ENCODE measurements around the gene ADAMTS7.
"Not testable (repeated sequence)": the region's sequence is repeated elsewhere in the genome, so short reads cannot be mapped to it uniquely, and the experiment has no call there.

The ADAMTS7 gene

DNA sequence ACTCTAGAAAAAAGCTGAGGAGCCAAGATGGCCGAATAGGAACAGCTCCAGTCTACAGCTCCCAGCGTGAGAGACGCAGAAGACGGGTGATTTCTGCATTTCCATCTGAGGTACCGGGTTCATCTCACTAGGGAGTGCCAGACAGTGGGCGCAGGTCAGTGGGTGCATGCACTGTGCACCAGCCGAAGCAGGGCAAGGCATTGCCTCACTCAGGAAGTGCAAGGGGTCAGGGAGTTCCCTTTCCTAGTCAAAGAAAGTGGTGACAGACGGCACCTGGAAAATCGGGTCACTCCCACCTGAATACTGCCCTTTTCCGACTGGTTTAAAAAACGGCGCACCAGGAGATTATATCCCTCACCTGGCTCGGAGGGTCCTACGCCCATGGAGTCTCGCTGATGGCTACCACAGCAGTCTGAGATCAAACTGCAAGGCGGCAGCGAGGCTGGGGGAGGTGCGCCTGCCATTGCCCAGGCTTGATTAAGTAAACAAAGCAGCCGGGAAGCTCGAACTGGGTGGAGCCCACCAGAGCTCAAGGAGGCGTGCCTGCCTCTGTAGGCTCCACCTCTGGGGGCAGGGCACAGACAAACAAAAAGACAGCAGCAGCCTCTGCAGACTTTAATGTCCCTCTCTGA lies 91.3 kb downstream of the ADAMTS7 start:
- not testable (repeated sequence) for H3K36me3 Mint-ChIP-seq; H3K27ac Mint-ChIP-seq; H3K4me3 Mint-ChIP-seq; ATAC-seq; DNase-seq (ENCODE audit: low spot score in 2 of 2); H3K9me3 Mint-ChIP-seq; H3K4me1 Mint-ChIP-seq

- ATAC-seq = no peak
- Mint-ChIP-seq H3K27ac (no peak overlapping the region), H3K36me3 (no peaks in the 10 kb centered on the region), H3K4me3 (no peak overlapping the region), H3K4me1 (no peaks in the 10 kb centered on the region), H3K9me3 (no peaks in the 10 kb centered on the region)
- no peak for DNase-seq (ENCODE audit: low spot score in 2 of 2)
Observed at GRCh38 chr15:78718837-78719236, 92.4 kb downstream of the ADAMTS7 start.

GRCh38 chr15:78717956-78718656 lies 93.2 kb downstream of the ADAMTS7 start:
- Mint-ChIP-seq H3K27ac (no peak overlapping the region), H3K4me1 (no peaks in the 10 kb centered on the region), H3K36me3 (no peaks in the 10 kb centered on the region), H3K4me3 (no peak overlapping the region), H3K9me3 (no peaks in the 10 kb centered on the region)
- DNase-seq (ENCODE audit: low spot score in 2 of 2) = no peak
- ATAC-seq = no peak

DNA sequence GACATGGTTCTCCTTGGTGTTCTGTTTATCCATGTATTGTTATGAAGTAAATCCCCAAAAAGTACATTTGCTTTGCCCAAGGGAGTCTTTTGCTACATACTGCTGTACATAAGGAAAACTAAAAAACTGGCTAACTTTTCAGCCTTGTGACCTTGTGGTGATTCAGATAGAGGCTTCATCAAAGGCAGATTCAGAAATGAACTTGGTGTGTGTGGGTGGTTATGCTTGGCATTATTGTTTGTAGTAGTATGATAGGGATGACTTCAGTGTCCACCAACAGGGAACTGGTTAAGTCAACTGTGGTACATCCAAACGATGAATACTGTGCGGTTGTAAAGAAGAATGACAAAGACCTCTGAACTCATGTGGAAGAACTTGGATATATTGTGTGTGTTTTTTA lies 94.6 kb downstream of the ADAMTS7 start:
- Mint-ChIP-seq H3K4me1 (no peaks in the 10 kb centered on the region), H3K4me3 (no peak overlapping the region), H3K27ac (no peak overlapping the region), H3K9me3 (no peaks in the 10 kb centered on the region), H3K36me3 (no peaks in the 10 kb centered on the region)
- no peak for ATAC-seq
- DNase-seq (ENCODE audit: low spot score in 2 of 2) = no peak

- no peak for DNase-seq (ENCODE audit: low spot score in 2 of 2)
- ATAC-seq = peak; percentile 62
Observed at GRCh38 chr15:78715930-78716329, 95.3 kb downstream of the ADAMTS7 start.

DNA sequence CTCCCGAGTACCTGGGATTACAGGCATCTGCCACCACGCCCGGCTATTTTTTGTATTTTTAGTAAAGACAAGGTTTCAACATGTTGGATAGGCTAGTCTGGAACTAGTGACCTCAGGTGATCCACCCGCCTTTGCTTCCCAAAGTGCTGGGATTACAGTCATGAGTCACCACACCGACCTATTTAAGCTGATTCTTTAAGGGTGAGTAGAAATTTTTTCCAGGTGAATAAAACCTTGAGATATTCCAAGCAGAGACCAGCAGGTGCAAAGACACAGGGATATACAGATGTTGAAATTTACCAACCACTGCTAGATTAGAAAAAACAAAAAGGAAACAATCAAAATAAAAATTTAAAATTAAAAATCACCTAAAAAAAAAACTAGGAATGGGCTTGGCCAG lies 95.8 kb downstream of the ADAMTS7 start:
- DNase-seq (ENCODE audit: low spot score in 2 of 2) (no peak), ATAC-seq (no peak)
- no peaks in the 10 kb centered on the region for H3K4me1 Mint-ChIP-seq
- no peak overlapping the region for H3K4me3 Mint-ChIP-seq
- H3K9me3 Mint-ChIP-seq = no peaks in the 10 kb centered on the region
- no peaks in the 10 kb centered on the region for H3K36me3 Mint-ChIP-seq
- no peak overlapping the region for H3K27ac Mint-ChIP-seq

More at GRCh38 chr15:78715930-78716329, 95.3 kb downstream of the ADAMTS7 start:
- Mint-ChIP-seq H3K36me3 (no peaks in the 10 kb centered on the region), H3K4me3 (no peak overlapping the region), H3K4me1 (no peaks in the 10 kb centered on the region), H3K27ac (no peak overlapping the region), H3K9me3 (no peaks in the 10 kb centered on the region)

DNA sequence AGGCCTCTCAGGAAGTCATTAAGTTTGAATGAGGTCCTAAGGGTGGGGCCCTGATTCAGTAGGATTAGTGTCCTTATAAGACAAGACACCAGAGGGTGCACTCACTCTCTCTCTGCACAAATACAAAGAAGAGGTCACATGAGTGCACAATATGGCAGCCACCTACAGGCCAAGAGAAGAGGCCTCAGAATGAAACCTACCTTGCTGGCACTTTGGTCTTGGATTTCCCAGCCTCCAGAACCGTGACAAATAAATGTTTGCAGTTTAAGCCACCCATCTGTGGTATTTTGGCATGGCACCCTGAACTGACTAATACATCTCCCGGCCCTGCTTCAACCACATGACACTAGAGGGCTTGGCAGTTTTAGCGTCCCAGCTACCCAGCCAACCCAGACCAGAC lies 96.4 kb downstream of the ADAMTS7 start:
- ATAC-seq (peak; percentile 61), DNase-seq (ENCODE audit: low spot score in 2 of 2) (peak in 1 of 2 donors; percentile 43)
- Mint-ChIP-seq H3K27ac (no peak overlapping the region), H3K4me1 (no peaks in the 10 kb centered on the region), H3K9me3 (no peaks in the 10 kb centered on the region), H3K4me3 (no peak overlapping the region), H3K36me3 (no peaks in the 10 kb centered on the region)

DNA sequence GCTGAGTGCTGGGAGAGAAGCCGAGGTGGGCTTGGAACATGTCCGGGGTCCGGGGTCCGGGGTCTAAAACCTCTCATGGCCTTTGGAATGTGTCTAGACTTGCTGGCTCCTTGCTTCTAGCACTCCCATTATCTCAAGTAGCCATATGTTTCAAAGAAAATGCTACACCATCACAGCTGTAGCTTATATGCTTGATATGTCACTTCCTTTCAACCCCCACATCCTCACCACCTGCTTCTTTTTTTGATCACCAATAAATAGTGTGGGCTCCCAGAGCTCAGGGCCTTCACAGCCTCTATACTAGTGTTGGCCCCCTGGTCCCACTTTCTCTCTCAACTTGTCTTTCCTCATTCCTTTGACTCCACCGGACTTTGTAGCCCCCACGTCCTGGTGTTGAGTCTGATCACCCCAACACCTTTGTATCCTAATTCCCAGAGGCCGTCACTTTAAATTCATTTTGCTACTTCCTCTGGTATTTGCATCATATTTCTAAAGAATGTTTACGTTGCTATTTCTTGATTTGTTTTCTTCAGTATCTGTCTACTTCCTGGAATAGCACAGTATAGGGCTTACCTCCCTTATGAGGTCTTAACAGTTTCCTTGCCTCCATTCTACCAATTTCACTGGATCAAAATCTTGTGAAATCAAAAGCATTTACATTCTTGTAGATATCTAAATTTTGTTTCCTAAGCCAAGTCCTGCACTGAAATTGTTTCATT lies 98.3 kb downstream of the ADAMTS7 start:
- Mint-ChIP-seq H3K4me3 (no peak overlapping the region), H3K27ac (no peak overlapping the region), H3K4me1 (no peaks in the 10 kb centered on the region), H3K9me3 (no peaks in the 10 kb centered on the region), H3K36me3 (no peaks in the 10 kb centered on the region)
- DNase-seq (ENCODE audit: low spot score in 2 of 2) (peak in 1 of 2 donors; percentile 42), ATAC-seq (no peak)

GRCh38 chr15:78711638-78712037 lies 99.6 kb downstream of the ADAMTS7 start:
- DNase-seq (ENCODE audit: low spot score in 2 of 2) = no peak
- Mint-ChIP-seq H3K36me3 (no peaks in the 10 kb centered on the region), H3K27ac (no peak overlapping the region), H3K9me3 (no peaks in the 10 kb centered on the region), H3K4me1 (no peaks in the 10 kb centered on the region), H3K4me3 (no peak overlapping the region)
- ATAC-seq = no peak

DNA sequence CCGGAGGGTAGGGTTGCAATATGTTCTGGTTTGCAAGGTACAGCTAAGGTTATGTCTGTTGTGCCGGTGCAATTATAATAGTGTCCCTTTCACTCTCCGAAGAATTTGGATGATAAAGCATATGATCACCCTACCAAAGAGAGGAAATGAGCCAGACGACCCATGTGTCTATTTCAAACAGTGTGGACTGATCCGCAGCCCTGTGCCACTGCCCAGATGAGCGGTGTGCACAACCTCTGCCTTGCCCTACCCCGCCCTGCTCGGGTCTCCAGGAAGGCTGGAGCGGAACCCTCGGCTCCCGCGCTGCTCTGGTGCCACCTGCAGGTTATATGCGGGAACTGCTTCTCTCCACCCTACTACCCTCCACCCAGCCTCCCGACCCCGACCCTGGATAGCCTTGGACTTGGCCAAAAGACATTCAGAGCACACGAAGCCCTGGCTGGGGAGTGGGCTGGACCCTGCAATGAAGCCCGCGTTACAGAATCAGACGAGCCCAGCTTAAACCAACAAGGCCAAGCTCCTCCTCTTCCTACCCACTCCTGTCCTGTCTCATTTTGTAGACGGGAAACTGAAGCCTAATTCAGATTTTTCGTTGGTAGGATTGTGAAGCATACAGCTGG lies 101.9 kb downstream of the ADAMTS7 start:
- DNase-seq (ENCODE audit: low spot score in 2 of 2) = peak; percentile 59 to 82
- Mint-ChIP-seq H3K4me1 (no peaks in the 10 kb centered on the region), H3K27ac (no peak overlapping the region), H3K9me3 (no peaks in the 10 kb centered on the region), H3K4me3 (no peak overlapping the region), H3K36me3 (no peaks in the 10 kb centered on the region)
- peak; percentile 95 for ATAC-seq
